C4-2B (cell line): ENCODE results near the gene RALGAPA2.

Experiments
- H3K27ac ChIP-seq: fragments of 450-650 bp; 2 replicates; pipeline ENCODE4 v1.5.1; 2017
- ZFX ChIP-seq: fragments of 450-650 bp; IDR thresholded peaks from 2 replicates; pipeline ENCODE4 v1.6.1; 2017
- TF ChIP-seq, protein P1 (sequence below): fragments of 450-650 bp; conservative IDR thresholded peaks from 2 replicates; pipeline ENCODE4 v1.5.1; 2017; ENCODE audit warnings: mild to moderate bottlenecking

RALGAPA2 gene

GRCh38 chr20:20368418-20369249 is 343.8 kb downstream of the RALGAPA2 start:
- TF ChIP-seq ZFX, result no peak
- TF ChIP-seq, protein P1, sequence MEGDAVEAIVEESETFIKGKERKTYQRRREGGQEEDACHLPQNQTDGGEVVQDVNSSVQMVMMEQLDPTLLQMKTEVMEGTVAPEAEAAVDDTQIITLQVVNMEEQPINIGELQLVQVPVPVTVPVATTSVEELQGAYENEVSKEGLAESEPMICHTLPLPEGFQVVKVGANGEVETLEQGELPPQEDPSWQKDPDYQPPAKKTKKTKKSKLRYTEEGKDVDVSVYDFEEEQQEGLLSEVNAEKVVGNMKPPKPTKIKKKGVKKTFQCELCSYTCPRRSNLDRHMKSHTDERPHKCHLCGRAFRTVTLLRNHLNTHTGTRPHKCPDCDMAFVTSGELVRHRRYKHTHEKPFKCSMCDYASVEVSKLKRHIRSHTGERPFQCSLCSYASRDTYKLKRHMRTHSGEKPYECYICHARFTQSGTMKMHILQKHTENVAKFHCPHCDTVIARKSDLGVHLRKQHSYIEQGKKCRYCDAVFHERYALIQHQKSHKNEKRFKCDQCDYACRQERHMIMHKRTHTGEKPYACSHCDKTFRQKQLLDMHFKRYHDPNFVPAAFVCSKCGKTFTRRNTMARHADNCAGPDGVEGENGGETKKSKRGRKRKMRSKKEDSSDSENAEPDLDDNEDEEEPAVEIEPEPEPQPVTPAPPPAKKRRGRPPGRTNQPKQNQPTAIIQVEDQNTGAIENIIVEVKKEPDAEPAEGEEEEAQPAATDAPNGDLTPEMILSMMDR, result no peak
- no peak overlapping the region for H3K27ac ChIP-seq

DNA sequence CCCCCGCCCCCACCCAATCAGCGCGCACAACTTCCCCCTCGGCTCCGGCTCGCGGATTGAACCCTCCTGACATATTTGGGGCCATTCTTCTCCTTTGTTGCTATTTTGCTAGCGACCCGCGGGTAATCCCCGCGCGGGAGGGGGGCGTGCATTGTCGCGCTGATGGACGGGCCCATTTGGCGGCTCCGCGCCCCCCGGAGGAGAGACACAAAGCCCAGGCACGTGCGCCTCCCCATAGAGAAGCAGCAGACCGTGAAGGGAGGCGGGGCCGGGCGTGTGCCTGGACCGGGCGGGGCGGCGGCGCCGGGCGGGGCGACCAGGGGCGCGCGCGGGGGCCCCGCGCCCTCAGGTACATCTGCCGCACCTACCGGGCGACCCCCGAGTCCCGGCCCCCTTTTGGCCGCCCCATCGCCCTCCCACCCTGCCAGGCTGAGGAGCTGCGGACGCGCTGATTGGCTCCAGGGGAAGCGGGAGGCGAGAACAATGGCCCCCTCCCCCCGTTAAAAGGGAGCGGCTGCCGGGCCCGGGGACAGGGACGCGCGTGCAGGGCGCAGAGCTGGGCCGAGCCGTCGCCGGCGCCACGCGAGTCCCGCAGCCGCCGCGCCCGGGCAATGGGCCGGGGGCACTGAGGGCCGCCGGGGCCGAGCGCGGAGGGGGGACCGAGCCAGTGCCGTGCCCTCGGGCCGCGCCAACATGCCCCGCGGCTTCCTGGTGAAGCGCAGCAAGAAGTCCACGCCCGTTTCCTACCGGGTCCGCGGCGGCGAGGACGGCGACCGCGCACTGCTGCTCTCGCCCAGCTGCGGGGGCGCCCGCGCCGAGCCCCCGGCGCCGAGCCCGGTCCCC is 344.6 kb downstream of the RALGAPA2 start, which contains the start of gene INSM1:
TSS of gene INSM1 (plus strand) at position 530 of the 843 bp plus-strand sequence. CDS start at position 694, 164 bp downstream.
- H3K27ac ChIP-seq, result no peak within 1 kb of the TSS
- no peak for TF ChIP-seq ZFX
- TF ChIP-seq, protein P1, result no peak

DNA sequence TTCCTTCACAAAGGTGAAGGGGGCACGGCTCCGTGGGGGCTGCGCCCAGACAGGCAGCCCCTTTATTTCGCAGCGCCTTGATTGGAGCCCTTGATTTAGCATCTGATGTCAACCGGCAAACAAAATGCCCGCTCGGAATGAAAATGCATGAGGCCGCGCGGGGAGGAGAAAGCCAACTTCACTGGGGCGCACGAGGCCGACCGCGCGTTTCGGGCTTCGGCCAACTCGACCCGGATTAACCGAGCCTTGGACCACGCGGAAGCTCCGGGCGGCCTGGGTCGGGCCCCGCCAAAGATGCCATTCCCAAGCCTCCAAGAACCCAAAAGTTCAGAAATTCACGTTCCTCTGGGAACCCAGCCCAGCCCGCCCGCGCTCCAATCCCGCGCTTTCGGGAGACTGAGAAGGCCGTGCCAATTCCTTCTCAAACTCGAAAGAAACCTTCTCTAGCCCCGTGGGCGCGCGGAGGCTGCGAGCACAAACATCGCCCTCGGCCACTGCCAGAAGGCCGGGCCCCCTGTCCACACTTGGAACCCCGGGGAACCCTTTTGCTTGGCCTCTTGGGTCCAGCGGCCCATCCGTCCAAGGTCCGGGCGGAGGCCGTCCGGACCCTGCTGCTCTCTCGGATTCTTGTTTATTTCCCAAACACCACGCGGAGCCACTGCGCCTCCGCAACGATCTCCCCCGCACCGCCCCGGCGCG is 345.4 kb downstream of the RALGAPA2 start:
- no peak overlapping the region for H3K27ac ChIP-seq
- no peak for TF ChIP-seq ZFX
- TF ChIP-seq, protein P1, result no peak

GRCh38 chr20:20366551-20366875 is 345.9 kb downstream of the RALGAPA2 start:
- no peak for TF ChIP-seq ZFX
- TF ChIP-seq, protein P1, result no peak
- H3K27ac ChIP-seq, result no peak overlapping the region

DNA sequence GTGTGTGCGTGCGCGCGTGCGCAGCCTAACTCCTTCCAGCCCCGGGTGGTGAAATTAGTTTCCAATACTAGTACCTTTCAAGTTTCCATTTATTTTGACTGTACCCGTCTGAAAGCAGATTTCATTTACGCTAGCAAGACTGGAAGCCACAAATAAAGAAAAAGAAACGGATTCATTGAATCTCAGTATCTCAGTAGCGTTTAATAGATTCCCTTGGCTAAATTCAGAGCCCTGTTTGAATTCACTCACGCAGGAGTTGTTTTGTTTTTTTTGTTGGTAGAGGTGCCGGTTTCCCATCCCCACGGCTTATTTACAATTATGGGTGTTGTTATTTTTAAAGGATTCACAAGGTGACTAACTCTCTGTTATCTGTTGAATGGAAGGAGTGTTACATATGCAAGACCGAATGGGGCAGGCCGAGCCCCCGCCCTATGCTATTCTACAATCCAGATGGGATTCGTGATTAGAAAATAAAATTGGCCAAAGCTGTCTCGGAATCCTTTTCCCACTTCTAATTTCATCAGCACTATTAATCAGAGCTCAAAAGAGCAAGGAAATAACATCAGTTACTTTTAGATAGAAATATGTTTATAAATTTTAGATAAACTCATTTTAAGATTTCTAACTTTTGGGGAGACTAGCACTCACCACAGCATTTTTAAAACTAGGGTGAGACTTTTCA is 346.8 kb downstream of the RALGAPA2 start:
- TF ChIP-seq ZFX, result no peak
- TF ChIP-seq, protein P1, result no peak
- no peak overlapping the region for H3K27ac ChIP-seq

DNA sequence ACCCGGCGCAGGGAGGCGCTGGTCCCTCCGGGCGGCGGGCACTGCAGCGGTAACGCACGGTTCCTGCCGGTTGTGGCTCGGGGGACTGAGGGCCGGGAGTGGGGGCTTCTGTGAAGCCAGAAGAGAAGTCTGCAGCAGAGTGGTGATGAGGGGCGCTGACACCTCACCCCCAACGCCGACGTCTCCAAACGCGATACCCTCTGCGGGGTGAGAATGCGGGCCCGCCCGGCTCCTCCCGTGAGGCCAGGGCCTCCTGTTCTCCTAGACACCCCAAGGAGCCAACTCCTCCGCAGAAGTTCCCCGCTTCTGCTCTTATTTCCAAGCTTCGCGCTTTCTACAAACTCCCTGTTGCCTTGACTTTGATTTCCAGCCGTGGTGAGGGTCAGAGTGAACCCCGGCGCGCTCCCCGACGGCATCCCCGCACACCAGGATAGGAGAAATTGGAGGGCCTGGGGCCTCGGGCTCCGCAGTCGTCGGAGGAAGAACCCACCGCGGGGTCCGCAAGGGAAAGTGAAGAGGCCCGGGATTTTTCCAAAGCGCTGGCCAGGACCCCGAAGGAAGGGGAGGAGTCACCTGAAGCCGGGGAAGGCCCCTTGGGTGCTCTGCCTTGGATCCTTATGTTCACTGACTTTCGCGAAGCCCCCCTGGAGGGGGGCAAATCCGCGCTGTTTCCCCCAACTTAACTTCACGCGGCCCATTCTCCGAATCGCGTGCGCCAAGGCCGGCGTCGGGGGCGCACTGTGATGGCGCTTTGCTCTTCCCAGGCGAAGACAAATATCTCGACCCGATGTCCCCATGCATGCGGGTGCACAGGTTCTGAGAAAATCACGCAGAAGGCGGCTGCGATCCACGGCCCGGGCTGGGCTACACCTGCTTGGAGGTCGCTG is 347.6 kb downstream of the RALGAPA2 start:
- H3K27ac ChIP-seq, result no peak overlapping the region
- TF ChIP-seq, protein P1, result no peak
- no peak for TF ChIP-seq ZFX
